Forelimb muscle (tissue), 1 donor: ENCODE data around the gene CDKAL1. TPM values are rescaled to one million over a fixed set of nuclear protein-coding genes. Genes with fewer than 3 reads are reported as not detected.
A peak's percentile ranks its signal among the peaks of the same experiment; 100 is the strongest.
"Not testable (repeated sequence)": the region's sequence is repeated elsewhere in the genome, so short reads cannot be mapped to it uniquely, and the experiment has no call there.

ENCODE experiments used
- DNase-seq: peaks from one replicate; pipeline ENCODE4 v3.0.0-alpha.2; 2013; ENCODE audit warnings: low read depth
- polyA plus RNA-seq: library from polyadenylated mRNA; unstranded; fragments of 120-200 nt; gene quantifications from one replicate; pipeline ENCODE4 v1.2.1, GENCODE V29; 2013; ENCODE audit not compliant: insufficient read length

CDKAL1 gene
- polyA plus RNA-seq: 12.7 TPM

DNA sequence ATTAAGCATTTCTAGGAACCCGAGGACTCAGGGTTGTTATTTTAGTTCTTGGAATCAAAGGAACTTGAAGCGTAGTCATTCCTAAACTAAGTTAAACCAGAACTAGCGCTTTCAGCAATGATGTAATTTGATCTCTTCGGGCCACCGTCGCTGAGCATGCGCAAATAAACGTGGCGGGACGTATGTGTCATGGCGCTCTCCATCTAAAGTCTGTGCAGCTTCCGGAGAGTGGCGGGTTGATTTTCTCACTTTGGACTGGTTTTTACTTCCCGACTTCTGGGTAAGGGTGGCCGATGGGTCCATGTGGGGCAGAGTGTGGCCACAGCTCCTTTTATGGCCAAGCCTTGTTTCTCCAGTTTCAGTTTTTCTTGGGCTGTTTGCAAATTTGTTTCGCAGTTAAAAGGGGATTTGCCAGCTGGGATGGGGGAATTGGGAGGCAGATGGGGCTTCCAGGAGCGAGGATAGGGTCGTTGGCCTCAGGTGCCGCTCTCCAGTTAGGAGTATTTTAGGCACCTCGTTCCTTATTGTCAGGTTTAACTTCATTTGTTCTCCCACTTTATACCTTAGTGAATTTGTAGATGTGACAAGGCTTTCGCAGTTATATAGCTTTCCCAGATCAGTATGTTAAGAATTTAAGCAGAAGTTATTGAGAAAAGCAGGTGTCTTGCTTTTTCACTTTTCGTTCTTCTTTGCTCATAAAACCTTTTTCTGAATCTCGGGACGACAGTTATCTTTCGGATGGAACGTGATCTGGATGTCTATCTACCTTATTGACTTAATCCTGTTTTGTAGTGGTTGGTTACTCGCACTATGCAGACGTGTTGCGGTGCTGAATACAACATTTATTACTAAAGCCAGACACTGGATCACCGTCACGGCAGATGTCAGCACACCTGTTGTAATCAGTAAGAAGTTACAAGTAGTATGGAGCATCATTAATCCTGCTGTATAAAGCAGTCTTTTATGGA lies at the start of gene CDKAL1:
CDKAL1 (plus strand) TSS at position 163 of the 968 bp plus-strand sequence. CDS start 11,894 bp downstream, outside the sequence.
- peak; percentile 87 for DNase-seq

- DNase-seq: no peak
Measured at GRCh38 chr6:20486641-20487040, 47.6 kb upstream of the CDKAL1 start.

DNA sequence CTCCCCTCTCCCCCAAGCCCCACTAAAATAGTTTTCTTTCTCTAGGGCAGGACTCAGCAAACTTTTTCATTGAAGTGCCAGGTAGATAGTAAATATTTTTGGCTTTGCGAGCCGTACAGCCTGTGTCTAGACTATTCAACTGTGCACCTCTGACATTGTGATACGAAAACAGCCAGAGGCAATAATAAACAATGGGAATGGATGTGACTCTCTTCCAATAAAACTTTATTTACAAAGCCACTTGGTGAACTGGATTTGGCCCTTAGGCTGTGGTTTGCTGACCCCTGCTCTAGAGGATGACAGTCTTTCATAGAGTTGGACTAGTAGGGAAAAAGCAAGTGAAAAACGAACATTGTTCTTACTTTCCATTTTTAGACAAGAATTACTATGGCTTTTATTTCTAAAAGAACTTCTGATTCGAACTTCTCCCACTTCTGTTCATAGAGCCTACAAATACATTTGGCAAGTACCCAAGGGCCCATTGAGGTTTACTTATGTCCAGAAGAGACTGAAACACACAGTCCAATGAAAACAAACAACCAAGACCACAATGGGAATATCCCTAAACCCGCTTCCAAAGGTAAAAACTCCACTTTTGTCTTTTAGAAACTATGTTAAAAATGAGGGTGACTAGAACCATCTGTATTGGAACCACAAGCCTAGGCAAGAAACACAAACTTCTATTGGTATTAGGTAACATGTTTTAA lies 46.4 kb upstream of the CDKAL1 start:
- DNase-seq: no peak

DNA sequence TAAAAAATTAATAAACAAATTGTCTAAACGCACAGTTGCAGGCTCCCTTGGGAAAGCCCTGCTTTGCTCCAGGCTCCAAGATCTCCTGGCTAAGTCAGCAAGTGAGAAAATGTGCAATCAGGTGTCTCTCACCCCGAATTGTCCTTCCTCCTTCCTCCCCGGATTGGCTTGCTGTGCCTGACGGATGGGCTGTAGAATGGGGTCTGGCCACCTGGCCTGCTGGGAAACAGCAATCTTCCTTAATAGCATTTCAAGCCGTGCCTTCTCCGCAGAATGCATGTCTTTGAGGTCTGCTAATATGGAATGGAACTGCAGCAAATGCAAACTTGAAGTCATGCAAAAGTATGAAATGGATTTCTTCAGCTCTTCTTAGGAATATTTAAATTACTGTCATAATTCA lies 43.7 kb upstream of the CDKAL1 start:
- no peak for DNase-seq

- no peak for DNase-seq
Measured at GRCh38 chr6:20492099-20492498, 42.2 kb upstream of the CDKAL1 start.

GRCh38 chr6:20497216-20498040 lies 36.8 kb upstream of the CDKAL1 start:
- no peak for DNase-seq

DNA sequence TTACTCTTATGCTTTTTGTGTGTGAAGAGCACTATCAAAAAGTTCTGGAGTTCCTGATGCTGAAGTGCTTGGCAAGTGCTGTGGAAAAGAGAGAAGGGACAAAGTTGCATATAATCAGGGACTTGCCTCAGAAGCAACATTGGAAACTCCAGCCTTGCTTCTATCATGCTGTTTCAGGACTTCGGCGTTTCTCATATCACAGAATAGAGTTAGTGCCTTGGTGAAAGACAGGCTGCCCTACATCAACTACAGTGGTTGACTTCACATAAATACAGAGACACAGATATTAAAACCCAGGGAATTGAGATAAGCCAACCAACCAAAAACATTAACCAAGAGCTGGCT lies 36.2 kb upstream of the CDKAL1 start:
- DNase-seq: no peak

- no peak for DNase-seq
Measured at GRCh38 chr6:20509212-20509611, 25.0 kb upstream of the CDKAL1 start.

- DNase-seq: no peak
Measured at GRCh38 chr6:20511852-20512251, 22.4 kb upstream of the CDKAL1 start.

GRCh38 chr6:20525208-20525607 lies 9.0 kb upstream of the CDKAL1 start:
- DNase-seq: not testable (repeated sequence)

- not testable (repeated sequence) for DNase-seq
Measured at GRCh38 chr6:20529086-20529448, 5.2 kb upstream of the CDKAL1 start.

GRCh38 chr6:20532881-20533280 lies 1.4 kb upstream of the CDKAL1 start:
- DNase-seq: no peak

GRCh38 chr6:20533746-20534294 lies 437 bp upstream of the CDKAL1 start:
- no peak for DNase-seq

GRCh38 chr6:20538131-20538662 lies 3.9 kb downstream of the CDKAL1 start:
- no peak for DNase-seq

GRCh38 chr6:20538907-20539306 lies 4.7 kb downstream of the CDKAL1 start:
- DNase-seq: no peak

DNA sequence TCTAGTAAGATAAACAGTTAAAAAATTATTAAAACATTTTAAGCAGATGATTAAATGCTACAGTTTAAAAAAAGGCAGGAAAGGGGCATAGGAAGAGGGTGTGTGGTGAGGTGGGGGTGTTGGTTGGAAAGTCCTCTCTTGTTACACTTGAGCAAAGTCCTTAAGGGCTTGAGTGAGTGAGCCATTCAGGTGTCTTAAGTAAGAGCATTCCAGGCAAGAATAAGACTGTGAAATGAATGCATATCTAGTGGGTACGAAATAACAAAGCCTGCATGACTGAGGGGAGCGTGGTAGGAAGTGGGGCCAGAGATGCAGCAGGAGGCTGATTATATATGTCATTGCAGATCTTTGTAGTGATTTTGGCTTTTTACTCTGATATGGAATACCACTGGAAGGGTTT lies 5.1 kb downstream of the CDKAL1 start:
- DNase-seq: no peak

GRCh38 chr6:20540683-20541082 lies 6.4 kb downstream of the CDKAL1 start:
- no peak for DNase-seq

DNA sequence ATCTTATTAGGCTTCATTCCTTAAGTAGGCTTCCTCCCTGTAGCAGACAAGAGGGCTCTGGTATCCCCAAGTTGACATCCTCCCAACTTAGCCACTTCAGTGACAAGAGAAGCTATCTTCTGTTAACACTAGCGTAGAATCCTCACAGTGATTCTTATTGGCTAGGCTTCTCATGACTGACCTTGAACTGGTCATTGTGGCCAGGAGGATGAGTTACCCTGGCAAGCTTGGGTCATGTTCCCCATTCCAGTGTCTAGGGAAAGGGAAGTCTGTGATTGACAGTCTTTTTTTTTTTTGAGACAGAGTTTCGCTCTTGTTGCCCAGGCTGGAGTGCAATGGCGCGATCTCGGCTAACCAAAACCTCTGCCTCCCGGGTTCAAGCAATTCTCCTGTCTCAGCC lies 7.1 kb downstream of the CDKAL1 start:
- DNase-seq: no peak

- no peak for DNase-seq
Measured at GRCh38 chr6:20542927-20543602, 8.8 kb downstream of the CDKAL1 start.

GRCh38 chr6:20548264-20548663 lies 14.0 kb downstream of the CDKAL1 start:
- no peak for DNase-seq

- DNase-seq: not testable (repeated sequence)
Measured at GRCh38 chr6:20549398-20549797, 15.1 kb downstream of the CDKAL1 start.
